ENCODE measurements around the gene FAM187B.

Gene FAM187B

GRCh38 chr19:35228177-35228930, at the start of gene FAM187B:
TSS of gene FAM187B (minus strand) at chr19:35228739. CDS start at chr19:35228680, 59 bp downstream.
- H3K4me3 Mint-ChIP-seq: no peak within 1 kb of the TSS
- DNase-seq (ENCODE audit: low spot score in 2 of 2) (no peak), ATAC-seq (no peak)
- H3K4me1 Mint-ChIP-seq: no peaks in the 10 kb centered on the region
- no peaks in the 10 kb centered on the region for H3K9me3 Mint-ChIP-seq
- H3K36me3 Mint-ChIP-seq: peaks cover 5% of the 10 kb centered on the region
- H3K27ac Mint-ChIP-seq: no peak within 1 kb of the TSS

DNA sequence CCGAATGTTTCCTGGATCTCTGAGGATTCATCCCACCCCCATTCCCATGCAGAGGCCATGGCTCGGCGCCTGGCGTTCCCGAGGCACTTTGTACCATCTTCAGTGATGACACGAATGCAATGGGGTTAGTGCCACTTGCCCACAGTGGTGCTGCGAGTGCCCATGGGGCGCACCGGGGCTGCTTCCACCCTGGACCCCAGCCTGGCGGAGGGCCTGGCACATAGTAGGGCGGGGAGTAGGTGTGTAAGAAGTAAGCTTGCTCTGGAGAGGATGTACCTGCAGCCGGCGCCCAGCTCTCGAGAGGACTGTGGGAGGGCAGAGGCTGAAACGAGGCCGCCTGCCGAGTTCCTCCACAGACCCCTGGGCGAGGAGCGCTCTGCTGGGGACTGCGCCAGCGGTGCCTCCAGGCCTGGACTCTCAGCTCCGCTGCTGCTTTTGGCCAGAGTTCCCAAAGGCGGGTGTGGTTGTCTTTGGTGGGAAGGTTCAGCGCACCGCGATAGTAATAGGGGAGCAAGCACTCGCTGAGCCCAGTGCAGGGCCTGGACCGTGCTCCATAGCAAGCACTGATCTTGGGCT, 48.3 kb upstream of the FAM187B start:
- H3K4me1 Mint-ChIP-seq: peaks cover 15% of the 10 kb centered on the region
- H3K9me3 Mint-ChIP-seq: no peaks in the 10 kb centered on the region
- H3K36me3 Mint-ChIP-seq: peaks cover 86% of the 10 kb centered on the region
- H3K4me3 Mint-ChIP-seq: no peak overlapping the region
- ATAC-seq (no peak), DNase-seq (ENCODE audit: low spot score in 2 of 2) (no peak)
- no peak overlapping the region for H3K27ac Mint-ChIP-seq

- DNase-seq (ENCODE audit: low spot score in 2 of 2) (no peak), ATAC-seq (no peak)
- H3K9me3 Mint-ChIP-seq: no peaks in the 10 kb centered on the region
- H3K36me3 Mint-ChIP-seq: peaks cover 93% of the 10 kb centered on the region
- peaks cover 30% of the 10 kb centered on the region for H3K4me1 Mint-ChIP-seq
- H3K4me3 Mint-ChIP-seq: no peak overlapping the region
- peak overlapping the region; percentile 79 for H3K27ac Mint-ChIP-seq
These were observed 45.8 kb upstream of the FAM187B start for GRCh38 chr19:35274323-35274722.

GRCh38 chr19:35273686-35274259, 45.2 kb upstream of the FAM187B start:
- H3K36me3 Mint-ChIP-seq: peaks cover 88% of the 10 kb centered on the region

DNA sequence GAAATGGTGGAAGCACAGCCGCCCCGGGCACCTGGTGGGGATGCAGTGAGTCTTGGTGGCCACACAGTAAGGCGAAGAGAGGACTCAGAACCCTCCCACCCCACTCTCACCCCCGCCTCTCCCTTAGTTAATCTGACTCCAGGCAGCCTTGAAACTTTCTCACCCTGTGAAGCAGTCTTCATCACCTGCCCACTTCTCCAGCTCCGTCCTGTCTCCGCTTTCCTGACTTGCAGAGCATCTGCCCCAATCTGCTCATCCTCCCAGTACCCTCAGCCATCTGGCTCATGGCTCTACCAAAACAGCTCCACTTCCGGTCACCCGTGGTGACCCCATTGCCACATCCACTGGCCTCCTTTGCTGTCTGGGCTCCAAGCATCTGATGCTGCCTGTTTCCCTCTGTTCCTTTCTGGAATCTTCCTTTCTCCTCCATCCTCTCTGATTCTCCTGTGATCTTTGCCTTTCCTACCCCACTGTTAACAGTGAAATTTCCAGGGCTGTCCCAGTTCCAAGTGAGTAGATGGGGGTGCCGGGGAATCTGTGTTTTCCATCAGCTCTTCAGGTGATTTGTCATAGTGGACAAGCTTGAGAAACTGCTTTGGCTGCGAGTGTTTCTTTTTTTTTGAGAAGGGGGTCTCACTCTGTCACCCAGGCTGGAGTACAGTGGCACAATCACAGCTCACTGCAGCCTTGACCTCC, 44.6 kb upstream of the FAM187B start:
- H3K36me3 Mint-ChIP-seq: peaks cover 81% of the 10 kb centered on the region
- no peak overlapping the region for H3K4me3 Mint-ChIP-seq
- no peaks in the 10 kb centered on the region for H3K9me3 Mint-ChIP-seq
- ATAC-seq (no peak), DNase-seq (ENCODE audit: low spot score in 2 of 2) (no peak)
- H3K27ac Mint-ChIP-seq: peak overlapping the region; percentile 79
- peaks cover 30% of the 10 kb centered on the region for H3K4me1 Mint-ChIP-seq

More at GRCh38 chr19:35273686-35274259, 45.2 kb upstream of the FAM187B start:
- H3K27ac Mint-ChIP-seq: peak overlapping the region; percentile 79
- H3K4me1 Mint-ChIP-seq: peaks cover 30% of the 10 kb centered on the region
- no peak overlapping the region for H3K4me3 Mint-ChIP-seq
- no peak for ATAC-seq
- DNase-seq (ENCODE audit: low spot score in 2 of 2): no peak
- no peaks in the 10 kb centered on the region for H3K9me3 Mint-ChIP-seq

GRCh38 chr19:35272122-35272719, 43.7 kb upstream of the FAM187B start:
- Mint-ChIP-seq H3K9me3 (no peaks in the 10 kb centered on the region), H3K36me3 (peaks cover 80% of the 10 kb centered on the region), H3K27ac (peak overlapping the region; percentile 79), H3K4me3 (no peak overlapping the region), H3K4me1 (peaks cover 30% of the 10 kb centered on the region)
- ATAC-seq (no peak), DNase-seq (ENCODE audit: low spot score in 2 of 2) (no peak)

- peak overlapping the region; percentile 79 for H3K27ac Mint-ChIP-seq
- no peaks in the 10 kb centered on the region for H3K9me3 Mint-ChIP-seq
- H3K36me3 Mint-ChIP-seq: peaks cover 80% of the 10 kb centered on the region
- peak overlapping the region; percentile 57 for H3K4me3 Mint-ChIP-seq
- ATAC-seq (no peak), DNase-seq (ENCODE audit: low spot score in 2 of 2) (no peak)
- peaks cover 33% of the 10 kb centered on the region for H3K4me1 Mint-ChIP-seq
These were observed 43.0 kb upstream of the FAM187B start for GRCh38 chr19:35271546-35271945.

DNA sequence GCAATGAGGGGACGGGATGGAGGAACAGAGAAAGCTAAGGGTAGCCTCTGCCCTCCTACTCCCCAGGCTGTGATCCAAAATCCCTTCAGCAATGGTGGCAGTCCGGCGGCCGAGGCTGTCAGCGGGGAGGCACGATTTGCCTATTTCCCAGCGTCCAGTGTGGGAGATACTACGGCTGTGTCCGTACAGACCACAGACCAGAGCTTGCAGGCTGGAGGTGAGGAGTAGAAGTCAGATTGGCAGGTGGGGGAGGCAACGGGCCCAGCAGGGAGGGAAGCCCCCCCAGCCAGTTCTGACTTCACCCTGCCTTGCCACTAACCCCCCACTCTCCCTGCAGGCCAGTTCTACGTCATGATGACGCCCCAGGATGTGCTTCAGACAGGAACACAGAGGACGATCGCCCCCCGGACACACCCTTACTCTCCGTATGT, 41.9 kb upstream of the FAM187B start:
- Mint-ChIP-seq H3K36me3 (peaks cover 74% of the 10 kb centered on the region), H3K4me1 (peaks cover 45% of the 10 kb centered on the region), H3K4me3 (peak overlapping the region; percentile 57)

GRCh38 chr19:35269438-35270117, 41.0 kb upstream of the FAM187B start:
- Mint-ChIP-seq H3K9me3 (no peaks in the 10 kb centered on the region), H3K4me1 (peaks cover 50% of the 10 kb centered on the region), H3K36me3 (peaks cover 66% of the 10 kb centered on the region), H3K27ac (peak overlapping the region; percentile 69), H3K4me3 (peak overlapping the region; percentile 57)
- DNase-seq (ENCODE audit: low spot score in 2 of 2) (peak; percentile 74 to 86), ATAC-seq (peak; percentile 75)

More for the DNA sequence above, 41.9 kb upstream of the FAM187B start:
- no peak for ATAC-seq
- H3K27ac Mint-ChIP-seq: peak overlapping the region; percentile 69
- no peaks in the 10 kb centered on the region for H3K9me3 Mint-ChIP-seq
- DNase-seq (ENCODE audit: low spot score in 2 of 2): no peak

DNA sequence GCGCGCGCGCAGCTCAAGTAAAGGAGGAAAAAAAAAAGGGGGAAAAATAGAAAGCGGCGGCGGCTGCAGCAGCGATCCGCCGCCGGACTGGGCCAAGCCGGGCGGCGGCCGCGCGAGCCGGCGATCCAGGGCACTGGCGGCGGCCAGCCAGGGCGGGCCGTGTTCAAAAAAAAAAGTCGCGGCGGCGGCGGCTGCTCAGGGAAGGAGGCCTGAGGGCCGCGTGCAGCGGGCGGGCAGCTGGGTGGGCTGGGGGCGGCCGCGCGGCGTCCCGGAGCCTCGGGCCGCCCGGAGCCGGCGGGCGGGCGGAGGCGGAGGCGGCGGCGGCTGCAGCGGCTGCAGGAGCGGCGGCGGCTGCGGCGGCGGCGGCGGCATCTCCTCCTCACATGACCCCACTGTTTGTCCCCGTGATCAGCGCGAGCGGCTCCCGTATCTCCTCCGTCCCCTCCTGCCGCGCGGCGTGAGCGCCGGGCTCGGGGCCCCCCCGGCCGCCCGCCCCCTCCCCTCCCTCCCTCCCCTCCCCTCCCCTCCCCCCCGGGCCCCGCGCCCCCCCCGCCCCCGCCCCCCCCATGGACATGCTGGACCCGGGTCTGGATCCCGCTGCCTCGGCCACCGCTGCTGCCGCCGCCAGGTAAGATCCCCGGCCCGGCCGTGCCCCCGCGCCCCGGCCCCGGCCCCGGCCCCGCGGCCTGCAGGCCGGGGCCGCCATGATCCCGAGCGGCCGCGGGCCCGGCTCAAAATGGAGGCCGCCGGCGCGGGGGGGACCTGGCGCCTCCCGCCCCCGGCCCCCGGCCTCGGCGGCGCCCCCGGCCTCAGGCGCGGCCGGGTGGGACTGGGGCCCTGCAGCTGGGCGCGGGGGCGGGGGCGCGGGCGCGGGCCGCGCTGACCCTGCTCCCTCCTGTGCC, 40.2 kb upstream of the FAM187B start, which contains the start of gene USF2:
USF2 (plus strand) TSS at position 427 of the 902 bp plus-strand sequence; CDS start at position 567, 140 bp downstream.
- ATAC-seq (peak; percentile 47), DNase-seq (ENCODE audit: low spot score in 2 of 2) (peak; percentile 44 to 77)
- H3K36me3 Mint-ChIP-seq: peaks cover 59% of the 10 kb centered on the region
- peaks cover 50% of the 10 kb centered on the region for H3K4me1 Mint-ChIP-seq
- H3K27ac Mint-ChIP-seq: peak within 1 kb of the TSS; percentile 98
- H3K9me3 Mint-ChIP-seq: no peaks in the 10 kb centered on the region
- H3K4me3 Mint-ChIP-seq: peak within 1 kb of the TSS; percentile 91

DNA sequence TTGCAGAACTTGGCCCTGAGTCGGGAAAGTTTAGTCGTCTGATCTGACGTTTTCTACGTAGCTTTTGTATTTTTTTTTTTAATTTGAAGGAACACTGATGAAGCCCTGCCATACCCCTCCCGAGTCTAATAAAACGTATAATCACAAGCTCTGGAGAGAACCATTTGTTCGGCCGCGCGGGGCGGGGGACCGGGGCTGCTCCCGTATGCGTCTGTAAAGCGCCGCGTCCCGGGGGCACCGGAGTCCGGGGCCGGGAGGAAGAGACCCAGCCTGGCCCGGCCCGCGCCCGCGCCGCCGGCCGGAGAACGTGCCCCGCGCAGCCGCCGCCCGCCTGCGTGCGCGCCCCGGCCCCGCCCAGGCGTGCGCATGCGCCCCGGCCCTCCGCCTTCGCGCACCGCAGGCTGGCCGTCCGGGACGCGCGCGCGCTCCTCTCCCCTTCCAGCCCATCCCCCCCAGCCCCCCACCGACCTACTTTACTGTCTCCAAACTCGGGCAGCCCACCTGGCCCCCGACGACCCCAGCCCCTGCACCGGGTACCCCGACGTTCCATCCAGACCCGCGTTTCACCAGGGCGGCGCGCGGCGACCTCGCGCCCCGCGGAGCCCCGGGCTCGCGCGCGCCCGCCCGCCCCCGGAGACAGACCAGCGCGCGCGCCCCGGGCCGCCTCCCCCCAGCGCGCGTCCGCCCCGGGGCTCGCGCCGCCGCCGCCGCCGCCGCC, 39.4 kb upstream of the FAM187B start:
- Mint-ChIP-seq H3K36me3 (peaks cover 55% of the 10 kb centered on the region), H3K4me3 (peak overlapping the region; percentile 91), H3K27ac (peak overlapping the region; percentile 98), H3K9me3 (no peaks in the 10 kb centered on the region), H3K4me1 (peaks cover 47% of the 10 kb centered on the region)
- ATAC-seq: peak; percentile 72
- DNase-seq (ENCODE audit: low spot score in 2 of 2): peak; percentile 73 to 84

DNA sequence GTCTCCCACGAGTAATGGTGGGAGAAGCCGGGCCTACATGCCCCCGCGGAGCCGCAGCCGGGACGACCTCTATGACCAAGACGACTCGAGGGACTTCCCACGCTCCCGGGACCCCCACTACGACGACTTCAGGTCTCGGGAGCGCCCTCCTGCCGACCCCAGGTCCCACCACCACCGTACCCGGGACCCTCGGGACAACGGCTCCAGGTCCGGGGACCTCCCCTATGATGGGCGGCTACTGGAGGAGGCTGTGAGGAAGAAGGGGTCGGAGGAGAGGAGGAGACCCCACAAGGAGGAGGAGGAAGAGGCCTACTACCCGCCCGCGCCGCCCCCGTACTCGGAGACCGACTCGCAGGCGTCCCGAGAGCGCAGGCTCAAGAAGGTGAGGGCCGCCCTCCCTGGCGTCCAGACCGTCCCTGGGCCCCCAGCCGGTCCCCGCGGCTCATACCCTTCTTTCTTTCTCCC, 38.8 kb upstream of the FAM187B start:
- Mint-ChIP-seq H3K4me1 (peaks cover 42% of the 10 kb centered on the region), H3K36me3 (peaks cover 54% of the 10 kb centered on the region), H3K27ac (peak overlapping the region; percentile 98), H3K4me3 (peak overlapping the region; percentile 91), H3K9me3 (no peaks in the 10 kb centered on the region)
- DNase-seq (ENCODE audit: low spot score in 2 of 2) (peak; percentile 25 to 80), ATAC-seq (peak; percentile 24)

Measured in stimulated activated effector memory CD8-positive, alpha-beta T cell treated with anti-CD3 and anti-CD28 coated beads, Interleukin-12 subunit alpha, Interleukin-12 subunit beta, amount 100 ng/mL, for 72 hours (primary cell).